Stomach (tissue), 9 donors: ENCODE measurements around the gene CRAMP1. TPM values are rescaled to one million over a fixed set of nuclear protein-coding genes. Genes with fewer than 3 reads are reported as not detected.

ENCODE experiments used
- DNase-seq, 2 donors: peaks; one replicate each; pipeline versions ENCODE4 v3.0.0 to v3.0.0-alpha.2; 2013 to 2019
- H3K27ac ChIP-seq, 5 donors: fragments of 200-600 bp in 4 of 5; sonication (generic) in 4 of 5; one replicate each; pipeline ENCODE4 v1.5.1; 2013 to 2019; ENCODE audit warnings: mild to moderate bottlenecking in 1 of 5, moderate library complexity in 1 of 5
- H3K27me3 ChIP-seq, 3 donors: fragments of 200-600 bp; sonication (generic); one replicate each; pipeline ENCODE4 v1.5.1; 2017 to 2019; ENCODE audit warnings: mixed run types in 1 of 3
- H3K36me3 ChIP-seq, 4 donors: fragments of 200-600 bp; sonication (generic); 1 replicate in 3 of 4; 2 replicates in 1 of 4; pipeline ENCODE4 v1.5.1; 2016 to 2019
- H3K4me1 ChIP-seq, 4 donors: fragments of 200-600 bp; sonication (generic); one replicate each; pipeline ENCODE4 v1.5.1; 2016 to 2019
- H3K4me3 ChIP-seq, 4 donors: fragments of 200-600 bp; sonication (generic) in 3 of 4; one replicate each; pipeline ENCODE4 v1.5.1; 2016 to 2019; ENCODE audit warnings: mild to moderate bottlenecking in 1 of 4
- H3K9me3 ChIP-seq, 4 donors: fragments of 200-600 bp; sonication (generic); one replicate each; pipeline ENCODE4 v1.5.1; 2016 to 2019
- EP300 ChIP-seq: sonication (generic); formaldehyde crosslinking; IDR thresholded peaks from one replicate; pipeline ENCODE4 v1.6.1; 2017; ENCODE audit warnings: antibody characterized with exemption
- POLR2A ChIP-seq, 4 donors: fragments of 450-650 bp; IDR thresholded peaks; one replicate each; pipeline ENCODE4 v1.6.1; 2016; ENCODE audit warnings: antibody characterized with exemption in 4 of 4, control low read depth in 2 of 4, mild to moderate bottlenecking in 1 of 4, moderate library complexity in 1 of 4
- POLR2AphosphoS5 ChIP-seq, 3 donors: sonication (generic); formaldehyde crosslinking; IDR thresholded peaks; one replicate each; pipeline ENCODE4 v1.6.1; 2016; ENCODE audit warnings: antibody characterized with exemption in 3 of 3
- WGBS, 5 donors: extraction: QIAGEN DNeasy Blood & Tissue Kit in 3 of 5; methylation state at CpG; one replicate each; pipeline versions ENCODE4 v1.1.5 to v1.1.7; 2013 to 2018; 5-methylcytosine and 5-hydroxymethylcytosine counted together
- intact Hi-C: fragments of 100-400 bp; cut with DNase I; formaldehyde crosslinking; loops from one replicate; pipeline ENCODE4 v1.15.1; 2023; ENCODE audit warnings: low total_unique reads
- polyA plus RNA-seq, 3 donors: library from polyadenylated mRNA; stranded (reverse); fragments of 200-250 nt; gene quantifications; one replicate each; pipeline ENCODE4 v1.2.3, GENCODE V29; 2013
- total RNA-seq, 5 donors: library from RNA; depleted of rRNA; stranded (reverse); fragments of >200 nt; gene quantifications; one replicate each; pipeline versions ENCODE4 v1.1.0 to v1.2.3, GENCODE V29; 2014 to 2016
- TF ChIP-seq, protein P1 (sequence below), 7 experiments: fragments of 450-650 bp in 4 of 7; fragments of 200-600 bp in 3 of 7; sonication (generic) in 3 of 7; IDR thresholded peaks; one replicate each; pipeline ENCODE4 v1.5.1; 2016 to 2019; ENCODE audit warnings: antibody characterized with exemption in 7 of 7, control low read depth in 2 of 7, mild to moderate bottlenecking in 1 of 7
- donor health status: healthy with polysubstance abuse.
- donor health status: Bipolar disorder and iron deficiency.
- donor health status: healthy.

Gene CRAMP1
- total and polyA plus RNA-seq, 8 donors = 3.4 to 28.1 (median 11.9) TPM

DNA sequence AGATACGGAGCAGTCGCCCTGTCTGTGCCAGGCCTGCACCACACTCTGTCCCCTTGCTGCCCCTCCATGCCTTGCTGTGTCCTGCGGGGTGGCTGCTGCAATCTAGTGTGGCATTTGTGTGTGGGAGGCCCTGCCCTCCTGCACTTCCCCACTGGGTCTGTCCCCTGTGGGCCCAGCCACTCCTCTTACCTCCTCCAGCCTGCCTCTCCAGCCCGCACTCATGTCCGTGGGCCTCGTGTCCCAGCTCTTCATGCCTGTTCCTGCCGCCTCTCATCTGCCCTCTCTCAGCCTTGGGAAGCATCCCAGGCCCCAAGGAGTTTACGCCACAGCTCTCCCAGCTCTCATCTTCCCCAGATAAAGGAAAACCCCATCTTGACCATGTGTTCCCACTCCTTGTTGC lies 26.6 kb downstream of the CRAMP1 start:
- Histone ChIP-seq H3K36me3 (peaks cover 70 to 99% (median 96%) of the 10 kb centered on the region in 4 donors), H3K27ac (no peak overlapping the region), H3K9me3 (no peaks in the 10 kb centered on the region), H3K4me1 (no peaks in the 10 kb centered on the region), H3K27me3 (no peaks in the 10 kb centered on the region), H3K4me3 (no peak overlapping the region)
- TF ChIP-seq EP300 = no peak
- no peak for TF ChIP-seq POLR2A (IDR thresholded peaks at IDR 0.05)
- TF ChIP-seq, protein P1, sequence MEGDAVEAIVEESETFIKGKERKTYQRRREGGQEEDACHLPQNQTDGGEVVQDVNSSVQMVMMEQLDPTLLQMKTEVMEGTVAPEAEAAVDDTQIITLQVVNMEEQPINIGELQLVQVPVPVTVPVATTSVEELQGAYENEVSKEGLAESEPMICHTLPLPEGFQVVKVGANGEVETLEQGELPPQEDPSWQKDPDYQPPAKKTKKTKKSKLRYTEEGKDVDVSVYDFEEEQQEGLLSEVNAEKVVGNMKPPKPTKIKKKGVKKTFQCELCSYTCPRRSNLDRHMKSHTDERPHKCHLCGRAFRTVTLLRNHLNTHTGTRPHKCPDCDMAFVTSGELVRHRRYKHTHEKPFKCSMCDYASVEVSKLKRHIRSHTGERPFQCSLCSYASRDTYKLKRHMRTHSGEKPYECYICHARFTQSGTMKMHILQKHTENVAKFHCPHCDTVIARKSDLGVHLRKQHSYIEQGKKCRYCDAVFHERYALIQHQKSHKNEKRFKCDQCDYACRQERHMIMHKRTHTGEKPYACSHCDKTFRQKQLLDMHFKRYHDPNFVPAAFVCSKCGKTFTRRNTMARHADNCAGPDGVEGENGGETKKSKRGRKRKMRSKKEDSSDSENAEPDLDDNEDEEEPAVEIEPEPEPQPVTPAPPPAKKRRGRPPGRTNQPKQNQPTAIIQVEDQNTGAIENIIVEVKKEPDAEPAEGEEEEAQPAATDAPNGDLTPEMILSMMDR (IDR thresholded peaks at IDR 0.05) = no peak
- TF ChIP-seq POLR2AphosphoS5 (IDR thresholded peaks at IDR 0.05) = no peak
- DNase-seq = no peak
- 88 to 97% (median 96%) methylated on average over 7 to 8 of the region's 8 CpGs for WGBS, 5 donors
- intact Hi-C loops = no loop called here

DNA sequence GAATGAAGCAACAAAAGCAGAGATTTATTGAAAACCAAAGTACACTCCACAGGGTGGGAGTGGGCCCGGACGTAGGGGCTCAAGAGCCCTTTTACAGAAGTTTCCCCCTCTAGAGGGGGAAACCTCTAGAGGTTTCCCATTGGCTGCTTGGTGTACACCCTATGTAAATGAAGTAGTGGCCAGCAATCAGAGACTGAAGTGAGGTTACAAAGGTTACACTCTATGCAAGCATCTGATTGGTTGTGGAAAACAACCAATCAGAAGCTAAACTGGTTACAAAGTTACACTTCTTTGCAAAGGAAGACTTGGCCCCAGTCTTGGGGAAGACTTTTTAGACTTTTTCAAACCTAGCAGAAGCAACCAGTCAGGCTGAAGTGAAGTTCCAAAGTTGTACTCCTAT lies 27.1 kb downstream of the CRAMP1 start:
- WGBS, 5 donors = 68 to 78% (median 72%) methylated on average over 2 of the region's 2 CpGs

DNA sequence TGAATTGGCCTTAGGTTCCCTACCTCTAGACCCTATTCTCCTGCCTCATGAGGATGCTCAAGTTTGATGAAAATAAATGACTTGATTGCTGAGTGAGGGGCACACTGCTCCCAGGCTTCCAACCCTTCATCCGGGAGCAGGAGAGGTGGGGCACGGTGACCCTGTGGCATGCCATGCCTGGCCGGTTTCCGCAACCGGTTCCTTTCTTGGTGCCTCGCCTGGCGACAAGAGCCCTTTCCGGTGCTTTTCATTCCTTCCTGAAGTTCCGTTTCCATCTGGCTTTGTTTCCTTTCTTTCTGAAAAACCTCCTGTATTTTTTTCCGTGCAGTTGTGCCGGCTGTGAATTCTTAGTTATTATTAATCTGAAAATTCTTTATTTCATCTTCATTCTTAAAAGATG lies 27.7 kb downstream of the CRAMP1 start:
- no peak for DNase-seq
- no peaks in the 10 kb centered on the region for H3K9me3 ChIP-seq
- H3K27me3 ChIP-seq = no peaks in the 10 kb centered on the region
- no peak overlapping the region for H3K4me3 ChIP-seq
- TF ChIP-seq EP300 (no peak), POLR2A (IDR thresholded peaks at IDR 0.05) (no peak), POLR2AphosphoS5 (IDR thresholded peaks at IDR 0.05) (no peak)
- TF ChIP-seq, protein P1 (IDR thresholded peaks at IDR 0.05) = no peak
- intact Hi-C loops = no loop called here
- no peak overlapping the region for H3K27ac ChIP-seq
- no peaks in the 10 kb centered on the region for H3K4me1 ChIP-seq
- peaks cover 63 to 99% (median 96%) of the 10 kb centered on the region in 4 donors for H3K36me3 ChIP-seq
- WGBS, 5 donors = 82 to 90% (median 89%) methylated on average over 11 of the region's 11 CpGs

More for the DNA sequence above, 27.1 kb downstream of the CRAMP1 start:
- Histone ChIP-seq H3K27ac (no peak overlapping the region), H3K4me1 (no peaks in the 10 kb centered on the region), H3K4me3 (no peak overlapping the region), H3K27me3 (no peaks in the 10 kb centered on the region), H3K9me3 (no peaks in the 10 kb centered on the region), H3K36me3 (peaks cover 68 to 99% (median 96%) of the 10 kb centered on the region in 4 donors)
- no peak for DNase-seq
- intact Hi-C loops = no loop called here
- TF ChIP-seq, protein P1 (IDR thresholded peaks at IDR 0.05) = no peak
- TF ChIP-seq EP300 (no peak), POLR2AphosphoS5 (IDR thresholded peaks at IDR 0.05) (no peak), POLR2A (IDR thresholded peaks at IDR 0.05) (no peak)

DNA sequence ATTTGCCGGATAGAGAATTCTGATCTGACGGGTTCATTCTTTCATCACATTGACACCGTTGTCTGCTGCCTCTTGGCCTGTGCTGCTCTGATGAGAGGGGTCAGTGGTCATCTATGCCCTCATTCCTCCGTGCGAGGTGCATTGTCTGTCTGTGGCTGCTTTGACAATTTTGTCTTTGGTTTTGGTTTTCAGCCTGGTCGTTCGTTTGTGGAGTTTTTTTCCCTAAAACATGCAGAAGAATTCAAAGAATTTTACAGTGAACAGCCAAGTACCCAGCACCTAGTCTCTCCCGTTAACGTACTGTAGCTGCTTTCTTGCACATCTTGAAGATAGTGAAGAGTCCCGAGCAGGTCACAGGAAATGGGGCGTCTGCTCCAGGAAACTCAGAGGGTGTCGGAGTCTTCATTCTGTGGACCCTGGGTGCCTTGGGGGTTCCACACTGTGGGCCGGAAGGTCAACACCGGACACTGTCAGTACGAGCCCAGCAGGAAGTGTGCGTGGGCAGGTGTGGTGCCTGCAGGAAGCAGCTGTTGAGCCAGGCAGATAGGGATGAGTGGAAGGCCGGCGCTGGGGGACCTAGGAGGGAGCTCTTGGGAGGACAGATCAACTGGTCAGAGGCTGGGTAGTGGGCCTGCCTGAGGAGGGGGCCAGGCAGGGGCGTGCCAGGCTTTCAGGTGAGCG lies 28.2 kb downstream of the CRAMP1 start:
- H3K4me1 ChIP-seq = no peaks in the 10 kb centered on the region
- H3K27ac ChIP-seq = no peak overlapping the region
- H3K4me3 ChIP-seq = no peak overlapping the region
- 70 to 87% (median 84%) methylated on average over 19 to 20 of the region's 20 CpGs for WGBS, 5 donors
- intact Hi-C loops = no loop called here
- TF ChIP-seq, protein P1 (IDR thresholded peaks at IDR 0.05) = no peak
- TF ChIP-seq POLR2AphosphoS5 (IDR thresholded peaks at IDR 0.05) = no peak
- no peak for TF ChIP-seq EP300
- TF ChIP-seq POLR2A (IDR thresholded peaks at IDR 0.05) = no peak
- H3K36me3 ChIP-seq = peaks cover 62 to 99% (median 95%) of the 10 kb centered on the region in 4 donors
- H3K27me3 ChIP-seq = no peaks in the 10 kb centered on the region
- H3K9me3 ChIP-seq = no peaks in the 10 kb centered on the region
- no peak for DNase-seq
